Right lobe of liver (tissue), 6 donors: Measurements from ENCODE around the gene SPG21. TPM values are rescaled to one million over a fixed set of nuclear protein-coding genes. Genes with fewer than 3 reads are reported as not detected.

Experiments
- ATAC-seq, 4 donors: fragments of 200-7000 bp; cut with Tn5 transposase; one replicate each; pipeline ENCODE4 v1.9.1; 2020; ENCODE audit warnings: mild to moderate bottlenecking in 4 of 4, moderate library complexity in 4 of 4
- DNase-seq, 3 donors: peaks; one replicate each; pipeline ENCODE4 v3.0.0-alpha.2; 2020
- H3K27ac ChIP-seq, 3 donors: fragments of 200-600 bp; one replicate each; pipeline ENCODE4 v1.8.0; 2022
- H3K27me3 ChIP-seq, 2 donors: fragments of 200-600 bp; one replicate each; pipeline ENCODE4 v1.8.0; 2022
- H3K36me3 ChIP-seq, 4 donors: fragments of 200-600 bp; sonication (generic) in 1 of 4; one replicate each; pipeline versions ENCODE4 v1.5.1 to v1.8.0; 2017 to 2022; ENCODE audit warnings: control low read depth in 1 of 4
- H3K4me1 ChIP-seq, 4 donors: fragments of 200-600 bp; sonication (generic) in 1 of 4; one replicate each; pipeline versions ENCODE4 v1.5.1 to v1.8.0; 2017 to 2022; ENCODE audit warnings: control low read depth in 1 of 4
- H3K4me3 ChIP-seq, 3 donors: fragments of 200-600 bp; one replicate each; pipeline ENCODE4 v1.8.0; 2022
- H3K9me3 ChIP-seq, 4 donors: fragments of 200-600 bp; sonication (generic) in 1 of 4; one replicate each; pipeline versions ENCODE4 v1.5.1 to v1.8.0; 2017 to 2022; ENCODE audit warnings: control low read depth in 1 of 4
- POLR2A ChIP-seq: fragments of 450-650 bp; IDR thresholded peaks from one replicate; pipeline ENCODE4 v1.6.1; 2017; ENCODE audit warnings: antibody characterized with exemption, mild to moderate bottlenecking
- WGBS: methylation state at CpG from one replicate; pipeline ENCODE4 v1.1.6; 2018; ENCODE audit warnings: low coverage, low lambda C conversion rate; ENCODE audit not compliant: insufficient coverage; ENCODE audit errors: missing lambda C conversion rate; 5-methylcytosine and 5-hydroxymethylcytosine counted together
- intact Hi-C, 2 donors: fragments of 100-400 bp; cut with DNase I; formaldehyde crosslinking; loops; one replicate each; pipeline versions ENCODE4 v1.11.2 to v1.14.1; 2022
- total RNA-seq, 6 experiments: library from RNA; depleted of rRNA in 2 of 6; stranded (reverse); fragments of >200 nt in 2 of 6; fragmentation: NEBNext Ultra II Directional in 3 of 6; extraction: Animal tissue kit (Norgen Biotek cat#: 25700) in 3 of 6; gene quantifications; one replicate each; pipeline versions ENCODE4 v1.1.0 to v1.2.4, GENCODE V29; 2016 to 2023
- TF ChIP-seq, protein P1 (sequence below), 4 donors: fragments of 200-600 bp in 3 of 4; fragments of 450-650 bp in 1 of 4; IDR thresholded peaks; one replicate each; pipeline versions ENCODE4 v1.5.1 to v1.8.0; 2016 to 2022; ENCODE audit warnings: antibody characterized with exemption in 4 of 4, mild to moderate bottlenecking in 2 of 4
- donor health status: DM: no; HTN: yes; CAD: no.
- donor health status: DM: no; HTN: no; CAD: no.
- donor health status: DM: no; HTN: no; CAD: no.
- donor health status: DM: no; HTN: yes; CAD: no.
- donor health status: DM: no; HTN: yes; CAD: no.

The SPG21 gene
- total RNA-seq, 6 experiments from 2014 or later: 35.2 to 70.4 (median 52.2) TPM

DNA sequence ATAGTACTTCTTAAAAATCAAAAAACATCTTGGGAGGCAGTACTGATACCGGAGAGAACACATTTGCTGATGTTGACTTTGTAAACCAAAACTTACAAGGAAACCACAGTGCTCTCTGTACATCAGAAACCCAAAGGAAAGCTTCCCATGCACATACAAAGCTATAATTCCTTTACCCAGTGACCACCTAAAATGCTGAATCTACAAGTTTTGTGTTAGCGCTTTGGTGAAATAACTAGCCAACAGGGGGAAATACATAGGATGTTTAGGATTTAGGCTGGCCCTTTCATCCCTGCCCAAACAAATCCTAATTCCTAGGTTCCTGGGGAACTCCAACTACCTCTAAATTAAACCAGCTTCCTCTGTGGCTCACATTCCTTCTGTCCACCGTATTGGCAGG lies 15.3 kb upstream of the SPG21 start:
- Histone ChIP-seq H3K27ac (no peak overlapping the region), H3K36me3 (peaks cover 0 to 7% (median 3%) of the 10 kb centered on the region in 4 donors), H3K4me1 (no peaks in the 10 kb centered on the region), H3K9me3 (no peaks in the 10 kb centered on the region), H3K27me3 (no peaks in the 10 kb centered on the region), H3K4me3 (no peak overlapping the region)
- ATAC-seq: no peak
- no peak for DNase-seq
- no peak for TF ChIP-seq POLR2A
- TF ChIP-seq, protein P1, sequence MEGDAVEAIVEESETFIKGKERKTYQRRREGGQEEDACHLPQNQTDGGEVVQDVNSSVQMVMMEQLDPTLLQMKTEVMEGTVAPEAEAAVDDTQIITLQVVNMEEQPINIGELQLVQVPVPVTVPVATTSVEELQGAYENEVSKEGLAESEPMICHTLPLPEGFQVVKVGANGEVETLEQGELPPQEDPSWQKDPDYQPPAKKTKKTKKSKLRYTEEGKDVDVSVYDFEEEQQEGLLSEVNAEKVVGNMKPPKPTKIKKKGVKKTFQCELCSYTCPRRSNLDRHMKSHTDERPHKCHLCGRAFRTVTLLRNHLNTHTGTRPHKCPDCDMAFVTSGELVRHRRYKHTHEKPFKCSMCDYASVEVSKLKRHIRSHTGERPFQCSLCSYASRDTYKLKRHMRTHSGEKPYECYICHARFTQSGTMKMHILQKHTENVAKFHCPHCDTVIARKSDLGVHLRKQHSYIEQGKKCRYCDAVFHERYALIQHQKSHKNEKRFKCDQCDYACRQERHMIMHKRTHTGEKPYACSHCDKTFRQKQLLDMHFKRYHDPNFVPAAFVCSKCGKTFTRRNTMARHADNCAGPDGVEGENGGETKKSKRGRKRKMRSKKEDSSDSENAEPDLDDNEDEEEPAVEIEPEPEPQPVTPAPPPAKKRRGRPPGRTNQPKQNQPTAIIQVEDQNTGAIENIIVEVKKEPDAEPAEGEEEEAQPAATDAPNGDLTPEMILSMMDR (IDR thresholded peaks at IDR 0.05): no peak
- intact Hi-C loops: no loop called here
- 57% methylated on average over 2 of the region's 3 CpGs for WGBS

DNA sequence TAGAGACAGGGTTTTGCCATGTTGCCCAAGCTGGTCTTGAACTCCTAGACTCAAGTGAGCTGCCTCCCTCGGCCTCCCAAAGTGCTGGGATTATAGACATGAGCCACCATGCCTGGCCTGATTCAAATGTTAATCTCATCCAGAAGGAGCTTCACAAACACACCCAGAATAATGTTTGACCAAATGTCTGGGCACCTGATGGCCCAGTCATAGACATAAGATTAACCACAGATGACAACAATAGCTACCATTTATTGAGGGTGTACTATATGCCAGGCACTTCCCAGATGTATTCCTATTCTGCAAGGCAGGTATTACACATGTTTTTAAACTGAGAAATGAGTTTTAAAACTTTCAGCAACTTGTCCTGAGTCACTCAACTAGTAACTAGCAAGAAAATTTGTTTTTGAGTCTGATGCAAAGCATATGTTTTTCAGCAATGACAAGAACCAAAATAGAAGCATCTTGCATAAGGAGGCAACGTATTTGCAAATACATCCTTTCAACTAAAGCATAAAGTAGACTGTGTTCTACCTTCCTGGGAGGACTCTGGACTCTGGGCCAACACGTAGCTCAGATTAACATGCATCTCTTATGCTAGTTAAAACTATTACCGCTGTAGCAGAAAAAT lies 8.1 kb upstream of the SPG21 start:
- no peaks in the 10 kb centered on the region for H3K9me3 ChIP-seq
- no peak for ATAC-seq
- intact Hi-C loops: no loop called here
- no peaks in the 10 kb centered on the region for H3K27me3 ChIP-seq
- WGBS: 62% methylated on average over 3 of the region's 4 CpGs
- no peak for DNase-seq
- H3K4me1 ChIP-seq: no peaks in the 10 kb centered on the region
- H3K36me3 ChIP-seq: peaks cover 0 to 7% (median under 1%) of the 10 kb centered on the region in 4 donors
- H3K27ac ChIP-seq: no peak overlapping the region
- TF ChIP-seq, protein P1 (IDR thresholded peaks at IDR 0.05): no peak
- no peak for TF ChIP-seq POLR2A
- H3K4me3 ChIP-seq: no peak overlapping the region

DNA sequence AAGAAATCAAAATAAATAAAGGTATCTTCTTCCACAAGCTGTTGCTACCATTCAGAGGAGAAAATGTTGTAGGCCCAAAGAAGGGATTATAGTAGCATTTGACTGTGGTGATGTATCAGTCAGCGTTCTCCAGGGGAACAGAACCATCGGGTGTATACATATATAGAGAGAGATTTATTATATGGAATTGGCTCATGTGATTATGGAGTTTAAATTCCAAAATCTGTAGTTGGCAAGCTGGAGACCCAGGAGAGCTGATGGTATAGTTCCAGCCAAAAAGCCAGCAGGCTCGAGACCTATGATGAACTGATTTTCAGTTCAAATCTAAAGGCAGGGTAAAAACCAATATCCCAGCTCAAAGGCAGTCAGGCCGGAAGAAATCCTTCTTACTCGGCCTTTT lies 7.4 kb upstream of the SPG21 start:
- Histone ChIP-seq H3K4me1 (no peaks in the 10 kb centered on the region), H3K36me3 (peaks cover 0 to 6% (median 0%) of the 10 kb centered on the region in 4 donors), H3K27ac (no peak overlapping the region), H3K9me3 (no peaks in the 10 kb centered on the region), H3K27me3 (no peaks in the 10 kb centered on the region), H3K4me3 (no peak overlapping the region)
- no peak for DNase-seq
- ATAC-seq: no peak
- no peak for TF ChIP-seq POLR2A
- TF ChIP-seq, protein P1 (IDR thresholded peaks at IDR 0.05): no peak
- intact Hi-C loops: no loop called here
- WGBS: 80% methylated on average over 5 of the region's 5 CpGs

DNA sequence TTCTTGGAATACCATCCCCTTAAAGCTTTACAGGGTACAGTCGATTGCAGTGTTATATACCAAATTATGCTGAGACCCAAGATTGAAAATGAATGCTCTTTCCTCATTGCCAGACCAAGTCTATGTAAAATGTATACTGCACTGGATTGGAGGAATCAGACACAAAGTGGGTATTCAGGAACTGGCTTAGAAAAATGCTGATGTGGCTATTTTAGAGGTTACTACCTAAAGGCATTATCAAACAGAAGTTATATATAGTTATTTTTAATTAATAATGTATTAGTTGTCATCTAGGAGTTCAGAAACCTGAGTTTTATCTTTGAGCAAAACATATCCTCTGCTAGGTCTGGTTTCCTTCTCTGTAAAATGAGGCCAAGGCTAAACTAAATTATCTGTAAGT lies 3.6 kb upstream of the SPG21 start:
- H3K9me3 ChIP-seq: no peaks in the 10 kb centered on the region
- TF ChIP-seq, protein P1 (IDR thresholded peaks at IDR 0.05): no peak
- peaks cover 0 to 3% (median 1%) of the 10 kb centered on the region in 4 donors for H3K4me1 ChIP-seq
- H3K4me3 ChIP-seq: no peak overlapping the region
- 40% methylated on average over 1 of the region's 1 CpG for WGBS
- H3K27me3 ChIP-seq: no peaks in the 10 kb centered on the region
- H3K36me3 ChIP-seq: no peaks in the 10 kb centered on the region
- no peak for ATAC-seq
- intact Hi-C loops: no loop called here
- H3K27ac ChIP-seq: no peak overlapping the region
- no peak for DNase-seq
